Activated CD8-positive, alpha-beta T cell treated with anti-CD3 and anti-CD28 coated beads for 36 hours (primary cell): ENCODE data around the gene PKP1. TPM values are rescaled to one million over a fixed set of nuclear protein-coding genes. Genes with fewer than 3 reads are reported as not detected.

Experiments used
- ATAC-seq: fragments of 200-7000 bp; cut with Tn5 transposase; one replicate; pipeline ENCODE4 v1.10.0; 2021; ENCODE audit warnings: mild to moderate bottlenecking, moderate library complexity
- CTCF ChIA-PET: fragments of 350-600 bp; sonication (Branson Sonifier 250); formaldehyde crosslinking; loops from one replicate; lab custom pipeline; 2021; ENCODE audit warnings: antibody characterized with exemption; lab: Charles Lee
- POLR2A ChIA-PET: fragments of 350-600 bp; sonication (Branson Sonifier 250); formaldehyde crosslinking; loops from one replicate; lab custom pipeline; 2021; ENCODE audit warnings: antibody characterized with exemption; lab: Charles Lee
- DNase-seq: peaks from one replicate; pipeline ENCODE4 v3.0.0-alpha.2; 2020
- H3K27ac Mint-ChIP-seq: one replicate; pipeline ENCODE4 v1.8.0; 2021; ENCODE audit warnings: mild to moderate bottlenecking, mixed read lengths
- H3K27me3 Mint-ChIP-seq: one replicate; pipeline ENCODE4 v1.8.0; 2021; ENCODE audit warnings: mixed read lengths
- H3K36me3 Mint-ChIP-seq: one replicate; pipeline ENCODE4 v1.8.0; 2021; ENCODE audit warnings: low read depth, mixed read lengths
- H3K4me1 Mint-ChIP-seq: one replicate; pipeline ENCODE4 v1.8.0; 2021; ENCODE audit warnings: low read depth, mixed read lengths
- H3K4me3 Mint-ChIP-seq: one replicate; pipeline ENCODE4 v1.8.0; 2021; ENCODE audit warnings: mild to moderate bottlenecking, moderate library complexity, mixed read lengths
- H3K9me3 Mint-ChIP-seq: one replicate; pipeline ENCODE4 v1.8.0; 2021; ENCODE audit warnings: mixed read lengths
- intact Hi-C: fragments of 100-400 bp; cut with micrococcal nuclease; formaldehyde crosslinking; loops from one replicate; pipeline ENCODE4 v1.10.0; 2022
- total RNA-seq, 2 experiments: library from RNA; stranded (reverse); gene quantifications; one replicate each; pipeline ENCODE4 v1.2.3, GENCODE V29; 2021
- TF ChIP-seq, protein P1 (sequence below): fragments of 200-600 bp; IDR thresholded peaks from one replicate; pipeline ENCODE4 v1.8.0; 2022; ENCODE audit warnings: antibody characterized with exemption, mild to moderate bottlenecking

PKP1 gene
- total RNA-seq, 2 experiments from 2014 or later: not detected

DNA sequence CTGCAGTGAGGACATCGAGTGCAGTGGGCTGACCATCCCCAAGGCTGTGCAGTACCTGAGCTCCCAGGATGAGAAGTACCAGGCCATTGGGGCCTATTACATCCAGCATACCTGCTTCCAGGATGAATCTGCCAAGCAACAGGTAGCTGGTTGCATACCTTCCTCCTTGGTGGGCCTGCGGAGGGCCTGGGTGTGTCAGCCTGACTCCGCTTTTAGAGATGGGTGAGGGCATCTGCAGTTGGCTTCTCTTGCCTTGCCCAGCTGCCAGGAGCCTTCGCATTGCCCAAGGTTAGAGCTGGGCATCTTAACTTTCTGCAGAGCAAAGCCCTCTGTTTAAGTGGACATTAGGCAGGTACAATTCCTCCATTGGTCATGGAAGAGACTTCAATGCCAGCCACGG is 33.2 kb downstream of the PKP1 start:
- CTCF ChIA-PET: interaction anchor here (1.0 to 1.4 kb wide), 3 partner anchors 32 to 165 kb away, joined by 3 to 5 read pairs (median 3); no protein-coding TSS in a partner anchor
- POLR2A ChIA-PET: no interaction called here
- TF ChIP-seq, protein P1, sequence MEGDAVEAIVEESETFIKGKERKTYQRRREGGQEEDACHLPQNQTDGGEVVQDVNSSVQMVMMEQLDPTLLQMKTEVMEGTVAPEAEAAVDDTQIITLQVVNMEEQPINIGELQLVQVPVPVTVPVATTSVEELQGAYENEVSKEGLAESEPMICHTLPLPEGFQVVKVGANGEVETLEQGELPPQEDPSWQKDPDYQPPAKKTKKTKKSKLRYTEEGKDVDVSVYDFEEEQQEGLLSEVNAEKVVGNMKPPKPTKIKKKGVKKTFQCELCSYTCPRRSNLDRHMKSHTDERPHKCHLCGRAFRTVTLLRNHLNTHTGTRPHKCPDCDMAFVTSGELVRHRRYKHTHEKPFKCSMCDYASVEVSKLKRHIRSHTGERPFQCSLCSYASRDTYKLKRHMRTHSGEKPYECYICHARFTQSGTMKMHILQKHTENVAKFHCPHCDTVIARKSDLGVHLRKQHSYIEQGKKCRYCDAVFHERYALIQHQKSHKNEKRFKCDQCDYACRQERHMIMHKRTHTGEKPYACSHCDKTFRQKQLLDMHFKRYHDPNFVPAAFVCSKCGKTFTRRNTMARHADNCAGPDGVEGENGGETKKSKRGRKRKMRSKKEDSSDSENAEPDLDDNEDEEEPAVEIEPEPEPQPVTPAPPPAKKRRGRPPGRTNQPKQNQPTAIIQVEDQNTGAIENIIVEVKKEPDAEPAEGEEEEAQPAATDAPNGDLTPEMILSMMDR: no peak
- Mint-ChIP-seq H3K9me3 (no peaks in the 10 kb centered on the region), H3K4me3 (no peak overlapping the region), H3K27ac (no peak overlapping the region), H3K27me3 (peaks cover 4% of the 10 kb centered on the region), H3K36me3 (no peaks in the 10 kb centered on the region), H3K4me1 (peaks cover 4% of the 10 kb centered on the region)
- DNase-seq: no peak
- intact Hi-C loops: no loop called here
- ATAC-seq: no peak

DNA sequence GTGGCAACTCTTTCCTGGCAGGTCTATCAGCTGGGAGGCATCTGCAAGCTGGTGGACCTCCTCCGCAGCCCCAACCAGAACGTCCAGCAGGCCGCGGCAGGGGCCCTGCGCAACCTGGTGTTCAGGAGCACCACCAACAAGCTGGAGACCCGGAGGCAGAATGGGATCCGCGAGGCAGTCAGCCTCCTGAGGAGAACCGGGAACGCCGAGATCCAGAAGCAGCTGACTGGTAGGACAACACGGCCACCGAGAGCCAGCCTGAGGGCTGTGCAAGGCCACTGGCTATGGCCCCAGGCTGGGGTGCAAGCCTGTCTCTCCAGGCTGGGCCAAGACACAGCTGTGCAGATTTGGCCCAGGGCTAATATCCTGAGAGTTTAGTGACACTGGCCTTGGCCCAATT is 34.2 kb downstream of the PKP1 start:
- Mint-ChIP-seq H3K4me1 (no peaks in the 10 kb centered on the region), H3K27ac (no peak overlapping the region), H3K4me3 (no peak overlapping the region), H3K9me3 (no peaks in the 10 kb centered on the region), H3K36me3 (no peaks in the 10 kb centered on the region), H3K27me3 (peaks cover 4% of the 10 kb centered on the region)
- intact Hi-C loops: no loop called here
- DNase-seq (no peak), ATAC-seq (no peak)
- CTCF ChIA-PET: interaction anchor here (1.4 kb wide), 1 partner anchor 31 kb away, joined by 5 read pairs; no protein-coding TSS in a partner anchor
- POLR2A ChIA-PET: no interaction called here
- TF ChIP-seq, protein P1: no peak

DNA sequence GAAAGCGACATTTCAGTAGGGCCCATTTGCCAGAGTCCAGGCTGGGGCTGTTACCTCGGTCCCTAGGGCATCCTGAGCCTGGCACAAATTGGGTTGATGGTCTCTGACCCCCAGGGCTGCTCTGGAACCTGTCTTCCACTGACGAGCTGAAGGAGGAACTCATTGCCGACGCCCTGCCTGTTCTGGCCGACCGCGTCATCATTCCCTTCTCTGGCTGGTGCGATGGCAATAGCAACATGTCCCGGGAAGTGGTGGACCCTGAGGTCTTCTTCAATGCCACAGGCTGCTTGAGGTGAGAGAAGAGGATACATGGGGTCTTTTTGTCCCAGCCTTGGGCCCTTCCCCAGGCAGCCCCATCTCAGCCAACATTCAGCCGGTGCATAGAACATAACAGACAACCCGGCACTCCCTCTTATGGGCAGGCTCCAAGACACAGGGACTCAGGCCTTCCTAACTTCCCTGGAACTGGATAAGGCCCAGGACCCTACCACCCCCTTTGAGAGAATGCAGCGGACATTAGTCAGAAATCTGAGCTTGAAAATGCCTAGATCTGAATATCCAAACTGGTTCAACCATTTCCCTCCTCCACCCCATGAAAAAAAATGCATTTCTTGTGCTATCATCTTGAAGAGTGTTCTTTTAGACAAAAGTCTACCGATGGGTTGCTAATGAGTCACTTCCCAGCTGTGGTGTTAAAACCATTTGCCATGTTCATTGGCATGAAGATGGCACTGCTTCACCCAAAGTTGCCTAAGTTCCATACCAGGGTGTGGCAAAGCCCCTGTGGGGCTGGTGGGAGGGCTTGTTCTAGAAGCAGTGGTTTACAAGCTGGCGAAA is 35.4 kb downstream of the PKP1 start:
- H3K4me3 Mint-ChIP-seq: no peak overlapping the region
- peaks cover 4% of the 10 kb centered on the region for H3K27me3 Mint-ChIP-seq
- no peaks in the 10 kb centered on the region for H3K9me3 Mint-ChIP-seq
- no peaks in the 10 kb centered on the region for H3K4me1 Mint-ChIP-seq
- TF ChIP-seq, protein P1: no peak
- ChIA-PET POLR2A (no interaction called here), CTCF (no interaction called here)
- DNase-seq (no peak), ATAC-seq (no peak)
- H3K27ac Mint-ChIP-seq: no peak overlapping the region
- no peaks in the 10 kb centered on the region for H3K36me3 Mint-ChIP-seq
- intact Hi-C loops: no loop called here

DNA sequence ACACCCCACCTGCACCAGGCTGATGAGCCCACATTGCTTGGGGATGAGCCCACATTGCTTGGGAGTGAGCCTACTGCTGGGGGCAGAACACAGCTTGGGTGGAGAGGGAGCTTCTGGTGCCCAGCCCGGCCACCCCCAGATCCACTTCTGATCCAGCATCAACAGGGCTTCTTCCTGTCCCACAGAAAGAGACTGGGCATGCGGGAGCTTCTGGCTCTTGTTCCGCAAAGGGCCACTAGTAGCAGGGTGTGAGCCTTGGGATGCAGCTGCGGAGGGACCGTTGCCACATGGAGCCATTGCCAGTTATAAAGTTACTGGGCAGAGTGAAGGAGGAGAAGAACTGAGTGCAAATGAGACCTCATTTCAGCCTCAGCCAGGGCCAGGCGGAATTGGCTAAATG is 36.3 kb downstream of the PKP1 start:
- H3K9me3 Mint-ChIP-seq: no peaks in the 10 kb centered on the region
- peaks cover 4% of the 10 kb centered on the region for H3K27me3 Mint-ChIP-seq
- H3K4me1 Mint-ChIP-seq: no peaks in the 10 kb centered on the region
- H3K4me3 Mint-ChIP-seq: no peak overlapping the region
- TF ChIP-seq, protein P1: no peak
- no peaks in the 10 kb centered on the region for H3K36me3 Mint-ChIP-seq
- ATAC-seq (no peak), DNase-seq (no peak)
- CTCF ChIA-PET: no interaction called here
- POLR2A ChIA-PET: no interaction called here
- intact Hi-C loops: no loop called here
- H3K27ac Mint-ChIP-seq: no peak overlapping the region

DNA sequence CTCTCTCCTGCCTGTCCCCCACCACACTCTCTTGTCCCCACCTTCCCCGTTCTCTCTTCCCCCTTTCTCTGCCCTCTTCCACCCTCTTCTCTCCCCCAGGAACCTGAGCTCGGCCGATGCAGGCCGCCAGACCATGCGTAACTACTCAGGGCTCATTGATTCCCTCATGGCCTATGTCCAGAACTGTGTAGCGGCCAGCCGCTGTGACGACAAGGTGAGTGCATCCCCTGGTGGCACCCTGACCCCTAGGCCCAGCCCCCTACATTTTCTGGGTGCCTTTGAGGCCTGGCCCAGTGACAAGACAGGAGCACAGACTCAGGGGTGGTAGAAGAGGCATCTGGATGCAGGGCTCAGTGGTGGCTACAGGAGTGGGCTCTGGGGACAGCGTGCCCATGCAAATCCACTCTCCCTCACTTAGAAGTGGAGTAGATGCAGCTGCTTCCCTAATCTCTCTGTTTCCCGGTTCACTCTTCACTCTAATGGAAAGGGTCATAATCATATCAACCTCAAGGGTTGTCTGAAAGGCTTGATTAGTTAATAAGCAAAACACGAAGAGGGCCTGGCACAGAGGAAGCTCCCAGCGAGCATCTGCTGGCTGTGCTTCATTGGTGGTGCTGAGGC is 37.0 kb downstream of the PKP1 start:
- ATAC-seq (no peak), DNase-seq (no peak)
- ChIA-PET CTCF (no interaction called here), POLR2A (no interaction called here)
- intact Hi-C loops: no loop called here
- H3K4me1 Mint-ChIP-seq: no peaks in the 10 kb centered on the region
- no peaks in the 10 kb centered on the region for H3K36me3 Mint-ChIP-seq
- no peaks in the 10 kb centered on the region for H3K9me3 Mint-ChIP-seq
- no peak overlapping the region for H3K27ac Mint-ChIP-seq
- no peak overlapping the region for H3K4me3 Mint-ChIP-seq
- peaks cover 2% of the 10 kb centered on the region for H3K27me3 Mint-ChIP-seq
- TF ChIP-seq, protein P1: no peak
